Liver (tissue), 9 donors: ENCODE data around the gene PGAP3. TPM values are rescaled to one million over a fixed set of nuclear protein-coding genes. Genes with fewer than 3 reads are reported as not detected.

Experiments used
- DNase-seq: peaks from one replicate; pipeline ENCODE4 v3.0.0-alpha.2; 2017; ENCODE audit warnings: low spot score
- H3K27ac ChIP-seq, 2 donors: one replicate each; pipeline ENCODE4 v1.7.0; 2013; ENCODE audit warnings: inconsistent platforms in 2 of 2, low read length in 2 of 2, control low read depth in 1 of 2, low read depth in 1 of 2, mild to moderate bottlenecking in 1 of 2
- H3K27me3 ChIP-seq, 4 donors: one replicate each; pipeline versions ENCODE4 v1.6.1 to v1.7.0; 2013; ENCODE audit warnings: low read length in 3 of 4, inconsistent platforms in 1 of 4, mild to moderate bottlenecking in 1 of 4, moderate library complexity in 1 of 4; ENCODE audit not compliant: control insufficient read depth in 4 of 4, insufficient read depth in 4 of 4
- H3K36me3 ChIP-seq, 4 donors: one replicate each; pipeline versions ENCODE4 v1.6.1 to v1.7.0; 2013; ENCODE audit warnings: low read length in 3 of 4, mild to moderate bottlenecking in 3 of 4, low read depth in 1 of 4, moderate library complexity in 1 of 4; ENCODE audit not compliant: control insufficient read depth in 4 of 4, insufficient read depth in 3 of 4
- H3K4me1 ChIP-seq, 4 donors: one replicate each; pipeline versions ENCODE4 v1.6.1 to v1.7.0; 2013; ENCODE audit warnings: low read length in 3 of 4, mild to moderate bottlenecking in 3 of 4, moderate library complexity in 1 of 4; ENCODE audit not compliant: control insufficient read depth in 4 of 4, insufficient read depth in 4 of 4
- H3K4me3 ChIP-seq, 3 donors: one replicate each; pipeline versions ENCODE4 v1.6.1 to v1.7.0; 2013; ENCODE audit warnings: low read length in 3 of 3, control low read depth in 1 of 3, low read depth in 1 of 3, mild to moderate bottlenecking in 1 of 3
- H3K9ac ChIP-seq, 2 donors: one replicate each; pipeline ENCODE4 v1.7.0; 2013; ENCODE audit warnings: low read length in 2 of 2, mild to moderate bottlenecking in 2 of 2, moderate library complexity in 2 of 2, control low read depth in 1 of 2, low read depth in 1 of 2
- H3K9me3 ChIP-seq, 4 donors: one replicate each; pipeline versions ENCODE4 v1.6.1 to v1.7.0; 2013; ENCODE audit warnings: low read length in 3 of 4; ENCODE audit not compliant: control insufficient read depth in 4 of 4
- ATF3 ChIP-seq: IDR thresholded peaks from 2 replicates; pipeline ENCODE4 v1.6.1; 2016; ENCODE audit warnings: antibody characterized with exemption
- CTCF ChIP-seq: fragments of 150-350 bp; IDR thresholded peaks from 2 replicates; pipeline ENCODE4 v1.5.1; 2017; ENCODE audit warnings: improper control_type of control experiment, low read depth, low read length; ENCODE audit not compliant: missing input control
- EGR1 ChIP-seq, 2 donors: IDR thresholded peaks; 2 replicates each; pipeline ENCODE4 v1.6.1; 2016 to 2018; ENCODE audit warnings: antibody characterized with exemption in 2 of 2, low read depth in 2 of 2
- FOXA1 ChIP-seq: IDR thresholded peaks from 2 replicates; pipeline ENCODE4 v1.6.1; 2016; ENCODE audit warnings: antibody characterized with exemption
- FOXA2 ChIP-seq: IDR thresholded peaks from 2 replicates; pipeline ENCODE4 v1.6.1; 2016; ENCODE audit warnings: antibody characterized with exemption
- GABPA ChIP-seq, 2 donors: IDR thresholded peaks in 1 of 2; conservative IDR thresholded peaks in 1 of 2; 2 replicates each; pipeline ENCODE4 v1.6.1; 2016; ENCODE audit warnings: antibody characterized with exemption in 2 of 2, mild to moderate bottlenecking in 1 of 2, moderate library complexity in 1 of 2
- HNF4A ChIP-seq, 2 donors: conservative IDR thresholded peaks; 2 replicates each; pipeline ENCODE4 v1.6.1; 2016; ENCODE audit warnings: antibody characterized with exemption in 2 of 2, mild to moderate bottlenecking in 2 of 2
- HNF4G ChIP-seq: IDR thresholded peaks from 2 replicates; pipeline ENCODE4 v1.6.1; 2016; ENCODE audit warnings: antibody characterized with exemption
- JUND ChIP-seq, 2 donors: IDR thresholded peaks; 2 replicates each; pipeline ENCODE4 v1.6.1; 2016; ENCODE audit warnings: antibody characterized with exemption in 2 of 2
- NR2F2 ChIP-seq: IDR thresholded peaks from 2 replicates; pipeline ENCODE4 v1.6.1; 2016; ENCODE audit warnings: antibody characterized with exemption
- RAD21 ChIP-seq, 2 donors: IDR thresholded peaks; 2 replicates each; pipeline ENCODE4 v1.6.1; 2016; ENCODE audit warnings: antibody characterized with exemption in 2 of 2, mild to moderate bottlenecking in 2 of 2
- REST ChIP-seq: IDR thresholded peaks from 2 replicates; pipeline ENCODE4 v1.6.1; 2016; ENCODE audit warnings: antibody characterized with exemption, mild to moderate bottlenecking
- RXRA ChIP-seq, 2 donors: IDR thresholded peaks; 2 replicates each; pipeline ENCODE4 v1.6.1; 2017 to 2018; ENCODE audit warnings: antibody characterized with exemption in 2 of 2, mild to moderate bottlenecking in 1 of 2
- SP1 ChIP-seq: IDR thresholded peaks from 2 replicates; pipeline ENCODE4 v1.6.1; 2018; ENCODE audit warnings: antibody characterized with exemption, mild to moderate bottlenecking
- TAF1 ChIP-seq: conservative IDR thresholded peaks from 2 replicates; pipeline ENCODE4 v1.6.1; 2016; ENCODE audit warnings: antibody characterized with exemption, mild to moderate bottlenecking
- YY1 ChIP-seq: IDR thresholded peaks from 2 replicates; pipeline ENCODE4 v1.6.1; 2016; ENCODE audit warnings: antibody characterized with exemption, mild to moderate bottlenecking
- ZBTB33 ChIP-seq: IDR thresholded peaks from 2 replicates; pipeline ENCODE4 v1.6.1; 2016; ENCODE audit warnings: antibody characterized with exemption
- WGBS: extraction: QIAGEN DNeasy Blood & Tissue Kit; methylation state at CpG from one replicate; pipeline ENCODE4 v1.1.7; 2013; 5-methylcytosine and 5-hydroxymethylcytosine counted together
- polyA plus RNA-seq, 2 donors: library from polyadenylated mRNA; stranded (reverse) in 1 of 2; unstranded in 1 of 2; fragments of 200-250 nt in 1 of 2; fragments of >200 nt in 1 of 2; fragmentation: Nextera tagmentation in 1 of 2; extraction: Ambion mirVana in 1 of 2; gene quantifications; one replicate each; pipeline versions ENCODE4 v1.2.1 to v1.2.3, GENCODE V29; 2013 to 2015
- total RNA-seq, 2 donors: library from RNA; depleted of rRNA; stranded (reverse); fragments of >200 nt; gene quantifications; one replicate each; pipeline ENCODE4 v1.2.3, GENCODE V29; 2014
- TF ChIP-seq, protein P1 (sequence below): IDR thresholded peaks from 2 replicates; pipeline ENCODE4 v1.6.1; 2016; ENCODE audit warnings: antibody characterized with exemption
- donor health status: healthy.
- donor health status: healthy.
- donor health status: healthy.
- donor health status: healthy.
- donor health status: healthy.

The PGAP3 gene
- total and polyA plus RNA-seq, 4 donors: 7.9 to 19.5 (median 14.0) TPM

GRCh38 chr17:39629898-39630297 is 58.0 kb downstream of the PGAP3 start:
- H3K4me1 ChIP-seq: peaks cover 0 to 9% (median 5%) of the 10 kb centered on the region in 4 donors
- no peak for DNase-seq
- peaks cover 0 to 11% (median 9%) of the 10 kb centered on the region in 4 donors for H3K27me3 ChIP-seq
- H3K27ac ChIP-seq: no peak overlapping the region
- H3K36me3 ChIP-seq: no peaks in the 10 kb centered on the region
- H3K9ac ChIP-seq: no peak overlapping the region
- TF ChIP-seq EGR1 (IDR thresholded peaks at IDR 0.05; ENCODE audit: low read depth in 2 of 2): no peak
- no peak for TF ChIP-seq GABPA (IDR thresholded peaks at IDR 0.05 in 1 of 2, conservative IDR thresholded peaks at IDR 0.05 in 1 of 2)
- no peak for TF ChIP-seq CTCF
- TF ChIP-seq RAD21 (IDR thresholded peaks at IDR 0.05): no peak
- no peak overlapping the region for H3K4me3 ChIP-seq
- H3K9me3 ChIP-seq: no peaks in the 10 kb centered on the region
- 59% methylated on average over 12 of the region's 12 CpGs for WGBS

- no peak for DNase-seq
- Histone ChIP-seq H3K9me3 (no peaks in the 10 kb centered on the region), H3K4me1 (peaks cover 0 to 6% (median 5%) of the 10 kb centered on the region in 4 donors), H3K27me3 (peaks cover 0 to 12% (median 9%) of the 10 kb centered on the region in 4 donors), H3K9ac (no peak overlapping the region), H3K4me3 (no peak overlapping the region), H3K27ac (no peak overlapping the region), H3K36me3 (no peaks in the 10 kb centered on the region)
- TF ChIP-seq, protein P1, sequence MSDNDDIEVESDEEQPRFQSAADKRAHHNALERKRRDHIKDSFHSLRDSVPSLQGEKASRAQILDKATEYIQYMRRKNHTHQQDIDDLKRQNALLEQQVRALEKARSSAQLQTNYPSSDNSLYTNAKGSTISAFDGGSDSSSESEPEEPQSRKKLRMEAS: no peak
- no peak for TF ChIP-seq ZBTB33
- no peak for TF ChIP-seq FOXA2
- no peak for TF ChIP-seq HNF4G
- TF ChIP-seq YY1: no peak
- TF ChIP-seq RAD21 (IDR thresholded peaks at IDR 0.05): no peak
- TF ChIP-seq CTCF: no peak
- no peak for TF ChIP-seq GABPA (IDR thresholded peaks at IDR 0.05 in 1 of 2, conservative IDR thresholded peaks at IDR 0.05 in 1 of 2)
- TF ChIP-seq EGR1 (IDR thresholded peaks at IDR 0.05; ENCODE audit: low read depth in 2 of 2): no peak
- TF ChIP-seq HNF4A (conservative IDR thresholded peaks at IDR 0.05): no peak
- TF ChIP-seq TAF1: no peak
- no peak for TF ChIP-seq SP1
- no peak for TF ChIP-seq REST
- TF ChIP-seq JUND (IDR thresholded peaks at IDR 0.05): no peak
- TF ChIP-seq ATF3: no peak
- no peak for TF ChIP-seq NR2F2
- no peak for TF ChIP-seq RXRA (IDR thresholded peaks at IDR 0.05)
- TF ChIP-seq FOXA1: no peak
- 69% methylated on average over 3 of the region's 3 CpGs for WGBS
These were observed 58.4 kb downstream of the PGAP3 start for GRCh38 chr17:39629494-39629880.
